Measurements from ENCODE around the gene CLIC3. TPM values are rescaled to one million over a fixed set of nuclear protein-coding genes. Genes with fewer than 3 reads are reported as not detected.

Gene CLIC3
- polyA plus RNA-seq, 2 of the 4 experiments (the other 2 are of a cell fraction), result 0.61 to 6.4 TPM

DNA sequence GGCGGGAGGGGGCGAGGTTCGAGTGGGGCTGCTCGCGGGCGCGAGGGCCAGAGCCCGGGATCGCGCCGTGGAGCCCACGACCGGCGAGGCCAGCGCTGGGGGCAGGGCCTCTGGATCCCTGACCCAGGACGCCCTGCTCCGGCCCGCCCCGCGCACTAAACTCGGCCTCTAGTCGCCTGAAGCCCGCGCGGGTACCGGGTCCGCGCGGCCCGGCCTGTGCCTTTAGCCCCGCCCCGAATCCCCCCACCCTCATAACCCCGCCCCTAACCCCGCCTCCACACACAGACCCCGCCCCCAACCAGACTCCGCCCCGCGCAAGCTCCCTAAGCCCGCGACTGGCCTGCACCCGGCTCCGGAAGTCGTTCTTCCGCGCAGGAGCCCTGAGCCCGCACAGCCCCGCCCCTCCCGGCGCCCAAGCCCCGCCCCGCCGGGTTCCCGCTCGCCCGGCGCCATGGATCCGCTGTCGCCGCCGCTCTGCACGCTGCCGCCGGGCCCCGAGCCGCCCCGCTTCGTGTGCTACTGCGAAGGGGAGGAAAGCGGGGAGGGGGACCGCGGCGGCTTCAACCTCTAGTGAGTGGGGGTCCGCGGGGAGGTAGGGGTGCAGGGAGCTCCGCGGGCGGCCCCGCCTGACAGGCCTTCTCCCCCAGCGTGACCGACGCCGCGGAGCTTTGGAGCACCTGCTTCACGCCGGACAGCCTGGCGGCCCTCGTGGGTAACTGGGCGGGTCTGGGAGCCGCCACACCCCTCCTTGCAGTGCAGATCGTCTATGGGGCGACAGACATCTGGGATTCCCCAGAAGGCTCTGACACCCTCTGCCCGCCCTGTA lies 4.2 kb downstream of the CLIC3 start, which contains the start of gene PAXX (continued):
- TF ChIP-seq SMC3 (IDR thresholded peaks at IDR 0.05), result no peak
- no peak for TF ChIP-seq HDAC2 (IDR thresholded peaks at IDR 0.05)
- no peak for TF ChIP-seq CBX2 (IDR thresholded peaks at IDR 0.05; ENCODE audit: borderline replicate concordance, low read depth)
- TF ChIP-seq, protein P1, sequence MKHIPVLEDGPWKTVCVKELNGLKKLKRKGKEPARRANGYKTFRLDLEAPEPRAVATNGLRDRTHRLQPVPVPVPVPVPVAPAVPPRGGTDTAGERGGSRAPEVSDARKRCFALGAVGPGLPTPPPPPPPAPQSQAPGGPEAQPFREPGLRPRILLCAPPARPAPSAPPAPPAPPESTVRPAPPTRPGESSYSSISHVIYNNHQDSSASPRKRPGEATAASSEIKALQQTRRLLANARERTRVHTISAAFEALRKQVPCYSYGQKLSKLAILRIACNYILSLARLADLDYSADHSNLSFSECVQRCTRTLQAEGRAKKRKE (CRISPR knock-in tag; IDR thresholded peaks at IDR 0.05; ENCODE audit: low read depth), result no peak

DNA sequence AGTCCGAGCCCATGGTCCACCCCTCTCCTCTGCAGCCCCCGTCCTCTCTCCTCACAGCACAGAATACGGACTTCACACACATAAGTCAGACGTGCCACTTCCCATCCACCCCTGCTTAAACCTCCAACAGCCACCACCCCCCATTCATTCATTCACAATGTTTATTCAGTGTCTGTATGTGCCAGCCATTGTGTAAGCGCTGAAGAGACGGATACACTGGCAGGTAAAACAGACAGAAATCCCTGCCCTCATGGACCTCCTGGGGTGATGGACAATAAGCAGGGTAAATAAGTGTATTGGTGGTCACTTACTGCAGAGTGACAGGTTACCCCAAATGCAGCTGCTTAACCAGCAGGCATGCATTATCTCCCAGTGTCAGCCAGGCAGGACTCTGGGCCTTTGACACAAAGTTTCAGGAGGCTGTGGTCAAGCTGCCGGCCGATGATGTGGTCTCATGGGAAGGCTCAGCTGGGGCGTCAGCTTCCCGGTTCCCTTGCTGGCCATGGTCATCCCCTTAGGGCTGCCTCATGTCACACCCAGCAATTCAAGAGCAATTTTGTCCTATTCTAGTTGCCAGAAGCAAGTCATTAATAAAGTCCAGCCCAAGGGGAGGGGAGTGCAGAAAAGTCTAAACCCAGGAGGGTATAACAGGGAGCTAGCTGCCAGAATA lies 6.0 kb downstream of the CLIC3 start:
- ChIA-PET CTCF (interaction anchor here (0.9 to 4.7 kb wide), 6 partner anchors 39 to 148 kb away, joined by 3 to 29 read pairs (median 6); partner anchors contain the start of genes ABCA2 and AJM1), POLR2A (interaction anchor here (1.9 kb wide), 1 partner anchor 96 kb away, joined by 6 read pairs; the partner anchor contains the start of gene MAN1B1)
- Histone ChIP-seq H3K4me1 (peaks cover 27% of the 10 kb centered on the region), H3K4me2 (0 out of 3 replicates have a peak overlapping the region, but pooled peaks have one; percentile 10), H3K4me3 (no peak overlapping the region), H3K27ac (peak overlapping the region; percentile 21 to 97; a peak in 3 of 6 replicates), H3K9me3 (peaks cover 3% of the 10 kb centered on the region; the same call in 1 of the 3 replicates)
- TF ChIP-seq RNF2 (IDR thresholded peaks at IDR 0.05; ENCODE audit: borderline replicate concordance, low read depth) (no peak), CBX2 (IDR thresholded peaks at IDR 0.05; ENCODE audit: borderline replicate concordance, low read depth) (no peak), EP300 (IDR thresholded peaks at IDR 0.05) (no peak), NFE2L2 (conservative IDR thresholded peaks at IDR 0.05; ENCODE audit: low read length) (no peak), POLR2AphosphoS2 (conservative IDR thresholded peaks at IDR 0.05; ENCODE audit: low read length) (no peak), KDM1A (IDR thresholded peaks at IDR 0.05; ENCODE audit: low read depth) (no peak), HMGXB4 (CRISPR knock-in tag; IDR thresholded peaks at IDR 0.05; ENCODE audit: borderline replicate concordance) (no peak), CHD2 (IDR thresholded peaks at IDR 0.05; ENCODE audit: low read length, partially characterized antibody) (no peak), BHLHE40 (IDR thresholded peaks at IDR 0.05; ENCODE audit: low read depth, low read length) (no peak), CHD4 (IDR thresholded peaks at IDR 0.05; ENCODE audit: borderline replicate concordance) (no peak)
- TF ChIP-seq, protein P2, sequence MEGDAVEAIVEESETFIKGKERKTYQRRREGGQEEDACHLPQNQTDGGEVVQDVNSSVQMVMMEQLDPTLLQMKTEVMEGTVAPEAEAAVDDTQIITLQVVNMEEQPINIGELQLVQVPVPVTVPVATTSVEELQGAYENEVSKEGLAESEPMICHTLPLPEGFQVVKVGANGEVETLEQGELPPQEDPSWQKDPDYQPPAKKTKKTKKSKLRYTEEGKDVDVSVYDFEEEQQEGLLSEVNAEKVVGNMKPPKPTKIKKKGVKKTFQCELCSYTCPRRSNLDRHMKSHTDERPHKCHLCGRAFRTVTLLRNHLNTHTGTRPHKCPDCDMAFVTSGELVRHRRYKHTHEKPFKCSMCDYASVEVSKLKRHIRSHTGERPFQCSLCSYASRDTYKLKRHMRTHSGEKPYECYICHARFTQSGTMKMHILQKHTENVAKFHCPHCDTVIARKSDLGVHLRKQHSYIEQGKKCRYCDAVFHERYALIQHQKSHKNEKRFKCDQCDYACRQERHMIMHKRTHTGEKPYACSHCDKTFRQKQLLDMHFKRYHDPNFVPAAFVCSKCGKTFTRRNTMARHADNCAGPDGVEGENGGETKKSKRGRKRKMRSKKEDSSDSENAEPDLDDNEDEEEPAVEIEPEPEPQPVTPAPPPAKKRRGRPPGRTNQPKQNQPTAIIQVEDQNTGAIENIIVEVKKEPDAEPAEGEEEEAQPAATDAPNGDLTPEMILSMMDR (IDR thresholded peaks at IDR 0.05), result no peak
- TF ChIP-seq, protein P3, sequence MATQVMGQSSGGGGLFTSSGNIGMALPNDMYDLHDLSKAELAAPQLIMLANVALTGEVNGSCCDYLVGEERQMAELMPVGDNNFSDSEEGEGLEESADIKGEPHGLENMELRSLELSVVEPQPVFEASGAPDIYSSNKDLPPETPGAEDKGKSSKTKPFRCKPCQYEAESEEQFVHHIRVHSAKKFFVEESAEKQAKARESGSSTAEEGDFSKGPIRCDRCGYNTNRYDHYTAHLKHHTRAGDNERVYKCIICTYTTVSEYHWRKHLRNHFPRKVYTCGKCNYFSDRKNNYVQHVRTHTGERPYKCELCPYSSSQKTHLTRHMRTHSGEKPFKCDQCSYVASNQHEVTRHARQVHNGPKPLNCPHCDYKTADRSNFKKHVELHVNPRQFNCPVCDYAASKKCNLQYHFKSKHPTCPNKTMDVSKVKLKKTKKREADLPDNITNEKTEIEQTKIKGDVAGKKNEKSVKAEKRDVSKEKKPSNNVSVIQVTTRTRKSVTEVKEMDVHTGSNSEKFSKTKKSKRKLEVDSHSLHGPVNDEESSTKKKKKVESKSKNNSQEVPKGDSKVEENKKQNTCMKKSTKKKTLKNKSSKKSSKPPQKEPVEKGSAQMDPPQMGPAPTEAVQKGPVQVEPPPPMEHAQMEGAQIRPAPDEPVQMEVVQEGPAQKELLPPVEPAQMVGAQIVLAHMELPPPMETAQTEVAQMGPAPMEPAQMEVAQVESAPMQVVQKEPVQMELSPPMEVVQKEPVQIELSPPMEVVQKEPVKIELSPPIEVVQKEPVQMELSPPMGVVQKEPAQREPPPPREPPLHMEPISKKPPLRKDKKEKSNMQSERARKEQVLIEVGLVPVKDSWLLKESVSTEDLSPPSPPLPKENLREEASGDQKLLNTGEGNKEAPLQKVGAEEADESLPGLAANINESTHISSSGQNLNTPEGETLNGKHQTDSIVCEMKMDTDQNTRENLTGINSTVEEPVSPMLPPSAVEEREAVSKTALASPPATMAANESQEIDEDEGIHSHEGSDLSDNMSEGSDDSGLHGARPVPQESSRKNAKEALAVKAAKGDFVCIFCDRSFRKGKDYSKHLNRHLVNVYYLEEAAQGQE (IDR thresholded peaks at IDR 0.05), result no peak
- 81% methylated on average over 10 of the region's 10 CpGs for WGBS (ENCODE audit: missing lambda C conversion rate)
- ATAC-seq (no peak), FAIRE-seq (no peak), DNase-seq (ENCODE audit: low read depth in 1 of 2, low spot score in 1 of 2) (no peak)
